Neutrophil (primary cell): Measurements from ENCODE around the gene RIN3.

ENCODE experiments used
- H3K27ac ChIP-seq: fragments of 200-600 bp; sonication (generic); 2 replicates; pipeline ENCODE4 v1.5.1; 2016; ENCODE audit warnings: mild to moderate bottlenecking, moderate library complexity
- H3K27me3 ChIP-seq: fragments of 200-600 bp; sonication (generic); 2 replicates; pipeline ENCODE4 v1.6.0; 2016; ENCODE audit warnings: mild to moderate bottlenecking
- H3K36me3 ChIP-seq: fragments of 200-600 bp; sonication (generic); 2 replicates; pipeline ENCODE4 v1.5.1; 2017
- H3K4me1 ChIP-seq, 2 experiments: fragments of 200-600 bp in 1 of 2; sonication (generic) in 1 of 2; 1 replicate in 1 of 2; 2 replicates in 1 of 2; pipeline versions ENCODE4 v1.5.1 to v1.6.1; 2013 to 2016; ENCODE audit warnings: low read depth in 1 of 2, low read length in 1 of 2, mild to moderate bottlenecking in 1 of 2, moderate library complexity in 1 of 2; ENCODE audit not compliant: control insufficient read depth in 1 of 2, insufficient read depth in 1 of 2
- H3K4me3 ChIP-seq, 2 experiments: fragments of 200-600 bp in 1 of 2; sonication (generic) in 1 of 2; 1 replicate in 1 of 2; 2 replicates in 1 of 2; pipeline ENCODE4 v1.5.1; 2013 to 2016; ENCODE audit warnings: low read depth in 1 of 2, low read length in 1 of 2, mild to moderate bottlenecking in 1 of 2, moderate library complexity in 1 of 2
- H3K9me3 ChIP-seq: fragments of 200-600 bp; sonication (generic); 2 replicates; pipeline ENCODE4 v1.5.1; 2016
- TF ChIP-seq, protein P1 (sequence below): fragments of 200-600 bp; sonication (generic); IDR thresholded peaks from 2 replicates; pipeline ENCODE4 v1.5.1; 2016; ENCODE audit warnings: antibody characterized with exemption

RIN3 gene

DNA sequence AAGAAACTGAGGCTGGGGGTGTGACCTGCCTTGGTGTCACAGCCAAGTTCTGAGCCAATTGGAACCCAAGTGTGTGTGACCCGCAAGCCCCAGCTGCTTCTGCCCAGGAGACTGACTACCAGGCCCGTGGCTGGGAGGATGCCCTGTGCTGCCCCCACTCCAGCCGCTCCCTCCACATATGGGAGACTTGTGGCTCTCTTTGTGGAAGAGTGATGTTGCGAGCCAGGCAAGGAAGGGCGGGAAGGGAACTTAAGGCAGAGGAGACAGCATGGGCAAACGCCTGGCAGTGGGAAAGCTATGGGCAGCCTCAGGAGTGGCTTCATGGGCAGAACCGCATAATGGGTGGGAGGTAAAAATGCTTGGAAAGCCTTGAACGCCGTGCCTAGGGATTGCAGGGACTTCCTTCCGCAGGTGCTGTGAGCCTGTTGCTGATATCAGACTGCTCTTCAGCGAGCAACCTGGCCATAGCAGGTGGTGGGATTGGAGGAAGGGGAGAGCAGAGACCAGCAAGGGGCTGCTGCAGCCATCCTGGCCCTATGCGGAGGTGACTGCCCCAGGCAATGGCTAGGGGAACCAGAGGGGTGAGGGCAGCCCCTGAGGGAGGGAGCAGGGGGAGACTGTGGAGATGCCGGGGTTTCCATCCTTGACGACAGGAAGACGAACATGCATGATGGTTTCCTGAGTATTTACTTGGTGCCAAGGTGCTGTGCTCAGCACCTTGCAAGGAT is 119.1 kb downstream of the RIN3 start:
- peak overlapping the region; percentile 70 to 71 for H3K4me3 ChIP-seq
- H3K4me1 ChIP-seq: peaks cover 52 to 63% of the 10 kb centered on the region in 2 experiments
- no peaks in the 10 kb centered on the region for H3K36me3 ChIP-seq
- H3K27me3 ChIP-seq: no peaks in the 10 kb centered on the region
- H3K9me3 ChIP-seq: no peaks in the 10 kb centered on the region
- TF ChIP-seq, protein P1, sequence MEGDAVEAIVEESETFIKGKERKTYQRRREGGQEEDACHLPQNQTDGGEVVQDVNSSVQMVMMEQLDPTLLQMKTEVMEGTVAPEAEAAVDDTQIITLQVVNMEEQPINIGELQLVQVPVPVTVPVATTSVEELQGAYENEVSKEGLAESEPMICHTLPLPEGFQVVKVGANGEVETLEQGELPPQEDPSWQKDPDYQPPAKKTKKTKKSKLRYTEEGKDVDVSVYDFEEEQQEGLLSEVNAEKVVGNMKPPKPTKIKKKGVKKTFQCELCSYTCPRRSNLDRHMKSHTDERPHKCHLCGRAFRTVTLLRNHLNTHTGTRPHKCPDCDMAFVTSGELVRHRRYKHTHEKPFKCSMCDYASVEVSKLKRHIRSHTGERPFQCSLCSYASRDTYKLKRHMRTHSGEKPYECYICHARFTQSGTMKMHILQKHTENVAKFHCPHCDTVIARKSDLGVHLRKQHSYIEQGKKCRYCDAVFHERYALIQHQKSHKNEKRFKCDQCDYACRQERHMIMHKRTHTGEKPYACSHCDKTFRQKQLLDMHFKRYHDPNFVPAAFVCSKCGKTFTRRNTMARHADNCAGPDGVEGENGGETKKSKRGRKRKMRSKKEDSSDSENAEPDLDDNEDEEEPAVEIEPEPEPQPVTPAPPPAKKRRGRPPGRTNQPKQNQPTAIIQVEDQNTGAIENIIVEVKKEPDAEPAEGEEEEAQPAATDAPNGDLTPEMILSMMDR: no peak
- peak overlapping the region; percentile 91 for H3K27ac ChIP-seq

DNA sequence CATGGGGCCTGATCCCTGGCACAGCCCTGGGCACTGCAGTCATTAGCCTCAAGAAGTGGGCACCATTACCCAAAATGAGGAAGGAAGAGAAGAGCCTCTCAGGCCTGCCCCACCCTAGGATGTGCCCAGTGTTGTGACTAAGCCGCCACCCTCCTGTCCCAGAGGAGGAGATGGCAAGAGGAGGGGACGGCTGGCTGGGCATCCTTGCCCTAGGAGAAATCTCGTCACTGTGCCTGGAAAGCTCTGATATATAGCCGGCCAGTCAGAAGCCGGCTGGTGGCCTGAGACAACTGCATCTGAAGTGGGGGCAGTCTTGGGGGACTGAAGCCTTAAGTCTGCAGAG is 119.7 kb downstream of the RIN3 start:
- Histone ChIP-seq H3K4me1 (peaks cover 52 to 63% of the 10 kb centered on the region in 2 experiments), H3K27ac (peak overlapping the region; percentile 91)
- TF ChIP-seq, protein P1: no peak

DNA sequence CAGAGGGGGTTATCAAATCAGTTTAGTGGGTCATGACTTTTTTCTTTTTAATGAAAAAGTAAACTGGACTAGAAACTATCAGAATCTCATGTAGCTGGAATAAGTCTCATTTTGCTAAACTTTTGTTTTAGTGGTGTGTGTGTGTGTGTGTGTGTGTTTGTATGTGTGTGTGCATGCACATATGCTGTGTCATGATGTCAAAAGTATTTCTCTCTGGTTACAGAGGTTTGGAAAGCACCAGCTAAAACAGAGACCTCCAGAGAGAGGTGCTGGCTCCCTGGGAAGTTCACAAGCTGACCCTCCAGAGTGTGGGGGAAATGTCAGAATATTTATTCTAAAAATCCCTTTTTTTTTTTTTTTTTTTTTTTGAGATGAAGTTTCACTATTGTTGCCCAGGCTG is 120.1 kb downstream of the RIN3 start:
- Histone ChIP-seq H3K4me3 (peak overlapping the region; percentile 70 to 71), H3K9me3 (no peaks in the 10 kb centered on the region), H3K36me3 (peaks cover 9% of the 10 kb centered on the region), H3K27ac (peak overlapping the region; percentile 91), H3K27me3 (no peaks in the 10 kb centered on the region), H3K4me1 (peaks cover 54 to 63% of the 10 kb centered on the region in 2 experiments)
- TF ChIP-seq, protein P1: no peak

More for the DNA sequence above, 119.7 kb downstream of the RIN3 start:
- Histone ChIP-seq H3K4me3 (peak overlapping the region; percentile 70 to 71), H3K27me3 (no peaks in the 10 kb centered on the region), H3K9me3 (no peaks in the 10 kb centered on the region), H3K36me3 (peaks cover 4% of the 10 kb centered on the region)

GRCh38 chr14:92635031-92635430 is 121.5 kb downstream of the RIN3 start:
- H3K9me3 ChIP-seq: no peaks in the 10 kb centered on the region
- TF ChIP-seq, protein P1: no peak
- H3K4me3 ChIP-seq: peak overlapping the region; percentile 70 to 71
- H3K4me1 ChIP-seq: peaks cover 63% of the 10 kb centered on the region in 2 experiments
- H3K27ac ChIP-seq: peak overlapping the region; percentile 91
- H3K27me3 ChIP-seq: no peaks in the 10 kb centered on the region
- peaks cover 19% of the 10 kb centered on the region for H3K36me3 ChIP-seq

DNA sequence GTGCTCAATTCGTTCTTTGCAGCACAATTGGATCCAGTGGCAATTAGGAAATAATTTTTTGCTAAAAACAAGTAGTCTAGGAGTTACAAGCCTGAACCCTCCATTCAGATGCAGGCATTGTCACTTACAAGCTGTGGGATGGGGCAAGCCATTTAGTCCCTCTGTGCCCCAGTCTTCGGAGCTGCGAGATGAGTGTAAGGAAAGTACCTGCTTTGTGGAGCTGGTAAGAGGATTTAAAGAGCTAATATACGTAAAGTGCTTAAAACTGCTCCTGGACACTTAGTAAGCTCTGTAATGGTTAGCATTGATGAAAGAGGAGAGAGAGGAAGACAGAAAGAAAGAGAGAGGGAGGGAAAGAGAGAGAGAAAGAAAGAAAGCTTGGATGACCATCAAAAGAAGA is 122.3 kb downstream of the RIN3 start:
- Histone ChIP-seq H3K4me1 (peaks cover 56 to 63% of the 10 kb centered on the region in 2 experiments), H3K27ac (peak overlapping the region; percentile 40), H3K4me3 (no peak overlapping the region), H3K27me3 (no peaks in the 10 kb centered on the region), H3K36me3 (peaks cover 22% of the 10 kb centered on the region), H3K9me3 (no peaks in the 10 kb centered on the region)
- TF ChIP-seq, protein P1: no peak
